MM.1S (cell line): Measurements from ENCODE around the gene TTC28.

Experiments used
- CTCF ChIP-seq: fragments of 300-600 bp; sonication (generic); IDR thresholded peaks from 2 replicates; pipeline ENCODE4 v1.5.1; 2016; ENCODE audit warnings: antibody characterized with exemption, low read length, mixed read lengths
- EZH2 ChIP-seq: fragments of 300-600 bp; sonication (generic); optimal IDR thresholded peaks from 2 replicates; pipeline ENCODE3; 2017; ENCODE audit warnings: low read depth, mild to moderate bottlenecking, antibody characterized with exemption, low read length, mixed read lengths
- EZH2phosphoT487 ChIP-seq: fragments of 300-600 bp; sonication (generic); IDR thresholded peaks from 2 replicates; pipeline ENCODE4 v1.6.1; 2018; ENCODE audit warnings: antibody characterized with exemption, low read length

- TF ChIP-seq EZH2 (no peak), CTCF (no peak), EZH2phosphoT487 (no peak)
Measured at GRCh38 chr22:28412109-28412508, 267.5 kb downstream of the TTC28 start.
